ENCODE data around the gene PRM2.

- TF ChIP-seq POLR2AphosphoS5 (IDR thresholded peaks at IDR 0.05) (no peak), CTCF (IDR thresholded peaks at IDR 0.05) (no peak), POLR2A (IDR thresholded peaks at IDR 0.05) (no peak)
Observed at GRCh38 chr16:11325404-11326083, 49.3 kb upstream of the PRM2 start.

Data from gastroesophageal sphincter (tissue), 3 donors.